Measurements from ENCODE around the gene CDH4.

DNA sequence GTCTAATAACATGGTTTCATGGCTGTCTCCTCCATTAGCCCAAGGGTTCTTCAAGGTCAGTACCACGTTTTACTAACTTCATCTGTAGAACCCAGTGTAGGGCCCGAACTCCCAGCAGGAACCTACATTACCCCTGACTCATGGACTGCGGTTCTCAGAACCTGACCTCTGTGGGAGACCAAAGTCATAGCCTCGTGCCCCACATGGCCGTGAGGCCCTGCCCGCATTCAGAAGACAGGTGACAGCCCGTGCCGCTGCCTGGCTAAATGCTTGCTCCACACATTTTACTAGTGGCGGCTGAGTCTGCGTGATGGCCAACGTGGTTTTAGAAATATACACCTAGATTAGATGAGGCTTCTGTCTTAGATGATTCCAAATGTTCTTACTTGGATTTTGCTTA lies 94.9 kb downstream of the CDH4 start:
- TF ChIP-seq, protein P1, sequence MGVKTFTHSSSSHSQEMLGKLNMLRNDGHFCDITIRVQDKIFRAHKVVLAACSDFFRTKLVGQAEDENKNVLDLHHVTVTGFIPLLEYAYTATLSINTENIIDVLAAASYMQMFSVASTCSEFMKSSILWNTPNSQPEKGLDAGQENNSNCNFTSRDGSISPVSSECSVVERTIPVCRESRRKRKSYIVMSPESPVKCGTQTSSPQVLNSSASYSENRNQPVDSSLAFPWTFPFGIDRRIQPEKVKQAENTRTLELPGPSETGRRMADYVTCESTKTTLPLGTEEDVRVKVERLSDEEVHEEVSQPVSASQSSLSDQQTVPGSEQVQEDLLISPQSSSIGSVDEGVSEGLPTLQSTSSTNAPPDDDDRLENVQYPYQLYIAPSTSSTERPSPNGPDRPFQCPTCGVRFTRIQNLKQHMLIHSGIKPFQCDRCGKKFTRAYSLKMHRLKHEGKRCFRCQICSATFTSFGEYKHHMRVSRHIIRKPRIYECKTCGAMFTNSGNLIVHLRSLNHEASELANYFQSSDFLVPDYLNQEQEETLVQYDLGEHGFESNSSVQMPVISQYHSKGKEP (tag by site-specific recombination; IDR thresholded peaks at IDR 0.05): no peak
- TF ChIP-seq, protein P2, sequence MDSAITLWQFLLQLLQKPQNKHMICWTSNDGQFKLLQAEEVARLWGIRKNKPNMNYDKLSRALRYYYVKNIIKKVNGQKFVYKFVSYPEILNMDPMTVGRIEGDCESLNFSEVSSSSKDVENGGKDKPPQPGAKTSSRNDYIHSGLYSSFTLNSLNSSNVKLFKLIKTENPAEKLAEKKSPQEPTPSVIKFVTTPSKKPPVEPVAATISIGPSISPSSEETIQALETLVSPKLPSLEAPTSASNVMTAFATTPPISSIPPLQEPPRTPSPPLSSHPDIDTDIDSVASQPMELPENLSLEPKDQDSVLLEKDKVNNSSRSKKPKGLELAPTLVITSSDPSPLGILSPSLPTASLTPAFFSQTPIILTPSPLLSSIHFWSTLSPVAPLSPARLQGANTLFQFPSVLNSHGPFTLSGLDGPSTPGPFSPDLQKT (IDR thresholded peaks at IDR 0.05; ENCODE audit: borderline replicate concordance, low read depth, low read length): no peak
- TF ChIP-seq, protein P3, sequence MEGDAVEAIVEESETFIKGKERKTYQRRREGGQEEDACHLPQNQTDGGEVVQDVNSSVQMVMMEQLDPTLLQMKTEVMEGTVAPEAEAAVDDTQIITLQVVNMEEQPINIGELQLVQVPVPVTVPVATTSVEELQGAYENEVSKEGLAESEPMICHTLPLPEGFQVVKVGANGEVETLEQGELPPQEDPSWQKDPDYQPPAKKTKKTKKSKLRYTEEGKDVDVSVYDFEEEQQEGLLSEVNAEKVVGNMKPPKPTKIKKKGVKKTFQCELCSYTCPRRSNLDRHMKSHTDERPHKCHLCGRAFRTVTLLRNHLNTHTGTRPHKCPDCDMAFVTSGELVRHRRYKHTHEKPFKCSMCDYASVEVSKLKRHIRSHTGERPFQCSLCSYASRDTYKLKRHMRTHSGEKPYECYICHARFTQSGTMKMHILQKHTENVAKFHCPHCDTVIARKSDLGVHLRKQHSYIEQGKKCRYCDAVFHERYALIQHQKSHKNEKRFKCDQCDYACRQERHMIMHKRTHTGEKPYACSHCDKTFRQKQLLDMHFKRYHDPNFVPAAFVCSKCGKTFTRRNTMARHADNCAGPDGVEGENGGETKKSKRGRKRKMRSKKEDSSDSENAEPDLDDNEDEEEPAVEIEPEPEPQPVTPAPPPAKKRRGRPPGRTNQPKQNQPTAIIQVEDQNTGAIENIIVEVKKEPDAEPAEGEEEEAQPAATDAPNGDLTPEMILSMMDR (tag by site-specific recombination; IDR thresholded peaks at IDR 0.05): no peak
- TF ChIP-seq, protein P4, sequence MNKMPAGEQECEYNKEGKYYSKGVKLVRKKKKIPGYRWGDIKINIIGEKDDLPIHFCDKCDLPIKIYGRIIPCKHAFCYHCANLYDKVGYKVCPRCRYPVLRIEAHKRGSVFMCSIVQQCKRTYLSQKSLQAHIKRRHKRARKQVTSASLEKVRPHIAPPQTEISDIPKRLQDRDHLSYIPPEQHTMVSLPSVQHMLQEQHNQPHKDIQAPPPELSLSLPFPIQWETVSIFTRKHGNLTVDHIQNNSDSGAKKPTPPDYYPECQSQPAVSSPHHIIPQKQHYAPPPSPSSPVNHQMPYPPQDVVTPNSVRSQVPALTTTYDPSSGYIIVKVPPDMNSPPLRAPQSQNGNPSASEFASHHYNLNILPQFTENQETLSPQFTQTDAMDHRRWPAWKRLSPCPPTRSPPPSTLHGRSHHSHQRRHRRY (tag by site-specific recombination; IDR thresholded peaks at IDR 0.05): no peak
- TF ChIP-seq ZNF501 (tag by site-specific recombination; IDR thresholded peaks at IDR 0.05) (no peak), ZNF292 (tag by site-specific recombination; IDR thresholded peaks at IDR 0.05; ENCODE audit: borderline replicate concordance, low read depth) (no peak), ZNF138 (tag by site-specific recombination; IDR thresholded peaks at IDR 0.05; ENCODE audit: borderline replicate concordance) (no peak), ZNF350 (tag by site-specific recombination; IDR thresholded peaks at IDR 0.05) (no peak), ZNF777 (tag by site-specific recombination; IDR thresholded peaks at IDR 0.05; ENCODE audit: borderline replicate concordance) (no peak), ZFP69B (tag by site-specific recombination; IDR thresholded peaks at IDR 0.05) (no peak), FEZF1 (tag by site-specific recombination; IDR thresholded peaks at IDR 0.05) (no peak), ZSCAN16 (tag by site-specific recombination; IDR thresholded peaks at IDR 0.05) (no peak)
- TF ChIP-seq, protein P5, sequence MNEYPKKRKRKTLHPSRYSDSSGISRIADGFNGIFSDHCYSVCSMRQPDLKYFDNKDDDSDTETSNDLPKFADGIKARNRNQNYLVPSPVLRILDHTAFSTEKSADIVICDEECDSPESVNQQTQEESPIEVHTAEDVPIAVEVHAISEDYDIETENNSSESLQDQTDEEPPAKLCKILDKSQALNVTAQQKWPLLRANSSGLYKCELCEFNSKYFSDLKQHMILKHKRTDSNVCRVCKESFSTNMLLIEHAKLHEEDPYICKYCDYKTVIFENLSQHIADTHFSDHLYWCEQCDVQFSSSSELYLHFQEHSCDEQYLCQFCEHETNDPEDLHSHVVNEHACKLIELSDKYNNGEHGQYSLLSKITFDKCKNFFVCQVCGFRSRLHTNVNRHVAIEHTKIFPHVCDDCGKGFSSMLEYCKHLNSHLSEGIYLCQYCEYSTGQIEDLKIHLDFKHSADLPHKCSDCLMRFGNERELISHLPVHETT (tag by site-specific recombination; IDR thresholded peaks at IDR 0.05): no peak
- TF ChIP-seq, protein P6, sequence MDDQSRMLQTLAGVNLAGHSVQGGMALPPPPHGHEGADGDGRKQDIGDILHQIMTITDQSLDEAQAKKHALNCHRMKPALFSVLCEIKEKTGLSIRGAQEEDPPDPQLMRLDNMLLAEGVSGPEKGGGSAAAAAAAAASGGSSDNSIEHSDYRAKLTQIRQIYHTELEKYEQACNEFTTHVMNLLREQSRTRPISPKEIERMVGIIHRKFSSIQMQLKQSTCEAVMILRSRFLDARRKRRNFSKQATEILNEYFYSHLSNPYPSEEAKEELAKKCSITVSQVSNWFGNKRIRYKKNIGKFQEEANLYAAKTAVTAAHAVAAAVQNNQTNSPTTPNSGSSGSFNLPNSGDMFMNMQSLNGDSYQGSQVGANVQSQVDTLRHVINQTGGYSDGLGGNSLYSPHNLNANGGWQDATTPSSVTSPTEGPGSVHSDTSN (CRISPR knock-in tag; IDR thresholded peaks at IDR 0.05): no peak
